Heart left ventricle (tissue), 13 donors: ENCODE results near the gene PAPOLB.

Experiments
- CTCF ChIP-seq, 12 donors: fragments of 200-600 bp; sonication (generic) in 4 of 12; IDR thresholded peaks; one replicate each; pipeline versions ENCODE4 v1.5.0 to v1.8.0; 2018 to 2022; ENCODE audit warnings: antibody characterized with exemption in 12 of 12, mild to moderate bottlenecking in 5 of 12
- POLR2A ChIP-seq, 2 donors: fragments of 450-650 bp; IDR thresholded peaks; one replicate each; pipeline ENCODE4 v1.6.1; 2017; ENCODE audit warnings: antibody characterized with exemption in 2 of 2, mild to moderate bottlenecking in 2 of 2, moderate library complexity in 2 of 2
- donor health status: ischemic (EF 13 %, LVEDD 7.1; RV severe dilation, severe dysfunction).
- donor health status: DM: no; HTN: yes; CAD: no.
- donor health status: DM: no; HTN: no; CAD: no.
- donor health status: ischemic (EF 25% LVEDD 6.9; RV normal size, moderate dysfunction).
- donor health status: ischemic (EF 25% LVEDD 5.7; RV mildly dilated, moderate dysfunction).
- donor health status: ischemic (EF 35%, LVEDD 5.7; RV mildly dilated, moderate dysfunction).
- donor health status: nonischemic (EF 11% LVEDD 7.7; RV severe dilation, severe dysfunction).
- donor health status: DM: yes; HTN: yes; CAD: no.
- donor health status: PGD.
- donor health status: ischemic (EF 29% LVEDD 5.4; RV normal size, mild dysfunction).
- donor health status: nonischemic (EF 23%, LVEDD 6.1; RV moderate dilation, normal function).

GRCh38 chr7:4808565-4808964 is 53.3 kb downstream of the PAPOLB start:
- TF ChIP-seq CTCF (IDR thresholded peaks at IDR 0.05) (no peak), POLR2A (IDR thresholded peaks at IDR 0.05) (no peak)
